ENCODE measurements around the gene TSPAN2. TPM values are rescaled to one million over a fixed set of nuclear protein-coding genes. Genes with fewer than 3 reads are reported as not detected.

The TSPAN2 gene
- total RNA-seq, 1 experiment from 2014 or later: 7.7 TPM

DNA sequence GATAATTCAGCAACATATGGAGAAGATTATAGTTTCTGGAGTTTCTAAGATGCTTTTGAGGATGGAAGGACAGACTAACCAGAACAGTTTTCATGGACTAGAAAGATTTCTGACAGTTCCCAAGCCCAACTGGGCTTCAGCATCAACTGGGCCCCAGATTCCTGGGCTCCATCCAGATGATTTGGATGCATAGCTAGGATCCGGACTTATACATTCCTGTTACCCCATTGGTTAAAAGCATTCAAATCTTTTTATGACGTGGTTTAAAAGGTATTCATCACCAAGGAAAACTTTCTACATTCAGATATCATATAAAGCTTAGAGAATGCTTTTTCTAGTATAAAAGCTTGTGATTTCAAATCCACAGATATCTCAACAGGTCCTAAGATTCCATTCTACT lies 30.0 kb downstream of the TSPAN2 start:
- BruUV-seq (replicated peaks): no TSS peak
- Mint-ChIP-seq H3K4me3 (ENCODE audit: low read depth, unreplicated experiment) (no peak overlapping the region), H3K36me3 (ENCODE audit: insufficient read depth, unreplicated experiment) (peaks cover 5% of the 10 kb centered on the region), H3K27ac (ENCODE audit: unreplicated experiment) (no peak overlapping the region), H3K4me1 (ENCODE audit: low read depth, unreplicated experiment) (peaks cover 14% of the 10 kb centered on the region), H3K27me3 (ENCODE audit: unreplicated experiment) (no peaks in the 10 kb centered on the region), H3K9me3 (ENCODE audit: low read depth, unreplicated experiment) (no peaks in the 10 kb centered on the region)
- CTCF ChIA-PET: no interaction called here
- DNase-seq: no peak
- TF ChIP-seq CTCF (IDR thresholded peaks at IDR 0.05; ENCODE audit: unreplicated experiment): no peak
- intact Hi-C loops (cut with micrococcal nuclease; ENCODE audit: unreplicated experiment): no loop called here

DNA sequence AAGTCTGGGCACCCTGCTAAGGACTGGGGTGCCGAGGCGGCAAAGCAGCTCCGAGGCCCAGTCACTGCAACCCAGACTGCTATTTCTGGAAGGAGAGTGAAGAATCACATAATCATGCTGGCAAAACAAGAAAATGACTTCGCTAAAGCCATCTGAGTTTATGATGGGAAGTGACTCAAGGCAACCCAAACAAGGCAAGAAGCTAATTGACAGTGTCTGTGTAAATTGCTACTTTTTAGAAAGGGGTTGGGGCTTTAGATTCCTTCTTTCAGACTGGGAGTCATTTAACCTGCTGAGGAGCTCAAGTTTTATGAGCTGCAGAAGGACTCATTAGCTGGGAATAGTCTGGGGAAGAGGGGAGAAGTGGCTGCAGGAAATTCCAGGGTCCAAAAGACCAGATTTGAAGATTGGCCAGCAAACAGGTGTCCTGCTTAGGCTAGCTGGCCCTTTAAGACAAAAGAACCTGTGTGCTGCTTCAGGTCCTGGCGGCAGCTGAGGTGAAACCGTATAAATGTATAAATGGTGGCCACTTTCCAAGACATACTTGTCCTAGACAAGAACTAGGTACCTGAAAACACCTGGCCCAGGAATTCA lies 31.5 kb downstream of the TSPAN2 start:
- no peak overlapping the region for H3K27ac Mint-ChIP-seq (ENCODE audit: unreplicated experiment)
- intact Hi-C loops (cut with micrococcal nuclease; ENCODE audit: unreplicated experiment): no loop called here
- H3K36me3 Mint-ChIP-seq (ENCODE audit: insufficient read depth, unreplicated experiment): peaks cover 4% of the 10 kb centered on the region
- CTCF ChIA-PET: interaction anchor here (0.6 kb wide), 1 partner anchor 19 kb away, joined by 4 read pairs; no protein-coding TSS in a partner anchor
- no peaks in the 10 kb centered on the region for H3K27me3 Mint-ChIP-seq (ENCODE audit: unreplicated experiment)
- DNase-seq: no peak
- no peak for TF ChIP-seq CTCF (IDR thresholded peaks at IDR 0.05; ENCODE audit: unreplicated experiment)
- BruUV-seq (replicated peaks): no TSS peak
- H3K9me3 Mint-ChIP-seq (ENCODE audit: low read depth, unreplicated experiment): no peaks in the 10 kb centered on the region
- H3K4me3 Mint-ChIP-seq (ENCODE audit: low read depth, unreplicated experiment): no peak overlapping the region
- H3K4me1 Mint-ChIP-seq (ENCODE audit: low read depth, unreplicated experiment): peaks cover 14% of the 10 kb centered on the region

DNA sequence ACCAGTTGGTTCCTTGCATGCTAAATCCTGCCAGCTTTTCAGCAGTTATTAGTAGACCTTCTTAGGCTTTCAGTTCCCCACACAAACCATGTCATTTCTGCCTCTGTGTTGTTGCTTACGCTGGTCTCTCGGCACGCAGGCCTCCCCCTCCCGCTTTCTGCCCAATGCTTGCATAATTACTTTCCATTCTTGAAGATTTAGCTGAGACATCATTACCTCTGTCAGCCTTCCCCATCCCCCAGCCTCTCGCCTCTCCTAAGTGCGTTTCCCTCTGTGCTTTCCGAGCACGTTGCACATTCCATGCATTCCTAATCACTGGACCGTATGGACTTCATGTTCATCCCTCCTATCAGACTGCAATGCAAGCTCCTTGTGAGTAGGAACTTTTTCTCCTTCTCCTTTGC lies 32.9 kb downstream of the TSPAN2 start:
- H3K36me3 Mint-ChIP-seq (ENCODE audit: insufficient read depth, unreplicated experiment): no peaks in the 10 kb centered on the region
- intact Hi-C loops (cut with micrococcal nuclease; ENCODE audit: unreplicated experiment): no loop called here
- TF ChIP-seq CTCF (IDR thresholded peaks at IDR 0.05; ENCODE audit: unreplicated experiment): no peak
- CTCF ChIA-PET: no interaction called here
- H3K4me3 Mint-ChIP-seq (ENCODE audit: low read depth, unreplicated experiment): no peak overlapping the region
- no TSS peak for BruUV-seq (replicated peaks)
- DNase-seq: no peak
- peaks cover 9% of the 10 kb centered on the region for H3K4me1 Mint-ChIP-seq (ENCODE audit: low read depth, unreplicated experiment)
- H3K9me3 Mint-ChIP-seq (ENCODE audit: low read depth, unreplicated experiment): no peaks in the 10 kb centered on the region
- no peaks in the 10 kb centered on the region for H3K27me3 Mint-ChIP-seq (ENCODE audit: unreplicated experiment)
- H3K27ac Mint-ChIP-seq (ENCODE audit: unreplicated experiment): no peak overlapping the region

DNA sequence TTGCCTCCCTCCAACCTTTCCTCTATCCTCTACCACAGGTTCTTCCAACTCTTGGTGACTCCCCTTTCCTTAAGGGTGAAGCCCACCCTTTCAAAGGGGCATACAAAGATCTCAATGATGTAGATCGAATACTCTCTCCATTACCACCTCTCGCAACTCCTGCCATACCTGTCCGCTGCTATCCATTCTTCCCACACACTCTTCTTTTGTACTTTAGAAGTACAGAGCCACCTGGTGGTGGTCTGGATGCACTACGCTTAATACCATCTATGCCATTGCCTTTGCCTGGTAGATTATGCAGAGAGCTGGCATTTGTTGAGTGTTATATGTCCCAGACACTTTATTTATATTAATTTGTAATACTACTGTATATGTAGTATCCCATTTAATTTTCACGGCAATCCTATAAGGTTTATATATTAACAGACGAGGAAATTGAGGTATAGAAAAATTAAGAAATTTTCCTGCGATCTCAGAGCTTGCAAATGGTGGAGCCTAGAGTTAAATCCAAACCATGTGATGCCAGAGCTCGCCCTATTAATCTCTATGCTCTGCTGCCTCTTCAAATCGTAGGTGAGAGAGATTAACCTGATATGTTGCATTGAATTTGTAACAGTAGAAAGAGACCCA lies 36.7 kb downstream of the TSPAN2 start:
- intact Hi-C loops (cut with micrococcal nuclease; ENCODE audit: unreplicated experiment): no loop called here
- Mint-ChIP-seq H3K4me3 (ENCODE audit: low read depth, unreplicated experiment) (no peak overlapping the region), H3K4me1 (ENCODE audit: low read depth, unreplicated experiment) (no peaks in the 10 kb centered on the region), H3K36me3 (ENCODE audit: insufficient read depth, unreplicated experiment) (no peaks in the 10 kb centered on the region), H3K9me3 (ENCODE audit: low read depth, unreplicated experiment) (no peaks in the 10 kb centered on the region), H3K27me3 (ENCODE audit: unreplicated experiment) (no peaks in the 10 kb centered on the region), H3K27ac (ENCODE audit: unreplicated experiment) (no peak overlapping the region)
- peak; percentile 58 for DNase-seq
- BruUV-seq (replicated peaks): no TSS peak
- peak; percentile 64 for TF ChIP-seq CTCF (IDR thresholded peaks at IDR 0.05; ENCODE audit: unreplicated experiment)
- CTCF ChIA-PET: interaction anchor here (0.7 to 1.1 kb wide), 4 partner anchors 12 to 543 kb away, joined by 3 read pairs; no protein-coding TSS in a partner anchor
